ENCODE data around the gene MACROD2. TPM values are rescaled to one million over a fixed set of nuclear protein-coding genes. Genes with fewer than 3 reads are reported as not detected.

MACROD2 gene
- total RNA-seq, 2 donors from 2014 or later: 0.94 to 10.4 TPM

DNA sequence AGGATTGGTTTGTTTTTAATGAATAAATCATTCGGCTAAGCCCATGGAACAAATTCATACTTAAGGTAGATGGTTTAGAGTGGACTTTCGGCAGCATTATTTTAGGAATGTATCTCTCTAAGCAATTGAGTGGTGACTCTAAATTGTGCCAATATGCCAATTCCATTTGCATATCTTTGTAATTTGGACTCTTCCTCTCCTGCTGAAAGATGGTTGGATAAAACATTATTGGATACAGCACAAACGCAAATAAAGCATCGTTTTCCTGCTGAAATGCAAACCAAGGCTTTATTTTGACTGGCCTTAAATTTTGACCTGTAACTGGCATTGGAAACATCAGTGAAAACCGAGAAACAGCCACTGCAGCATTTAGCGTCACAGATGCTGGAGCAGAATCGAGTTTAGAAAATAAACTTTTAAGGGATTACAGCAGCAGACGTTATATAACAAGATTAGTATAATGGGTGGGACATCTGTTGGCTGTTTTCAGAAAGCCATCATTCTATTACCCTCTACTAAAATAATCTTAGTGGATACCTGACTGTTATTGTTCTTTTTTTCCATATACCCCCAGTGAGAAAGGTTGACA lies 1852.0 kb downstream of the MACROD2 start:
- TF ChIP-seq CTCF (IDR thresholded peaks at IDR 0.05): no peak
- no peaks in the 10 kb centered on the region for H3K27me3 ChIP-seq
- H3K36me3 ChIP-seq: no peaks in the 10 kb centered on the region
- H3K4me3 ChIP-seq: no peak overlapping the region
- no peak for DNase-seq (ENCODE audit: low spot score)
- peaks cover 0 to 8% of the 10 kb centered on the region in 2 donors for H3K9me3 ChIP-seq
- no peak overlapping the region for H3K27ac ChIP-seq
- H3K4me1 ChIP-seq: no peaks in the 10 kb centered on the region

GRCh38 chr20:15848126-15848525 lies 1852.8 kb downstream of the MACROD2 start:
- Histone ChIP-seq H3K27me3 (no peaks in the 10 kb centered on the region), H3K4me3 (no peak overlapping the region), H3K9me3 (peaks cover 0 to 8% of the 10 kb centered on the region in 2 donors), H3K27ac (no peak overlapping the region), H3K36me3 (no peaks in the 10 kb centered on the region), H3K4me1 (no peaks in the 10 kb centered on the region)
- no peak for DNase-seq (ENCODE audit: low spot score)
- TF ChIP-seq CTCF (IDR thresholded peaks at IDR 0.05): no peak

DNA sequence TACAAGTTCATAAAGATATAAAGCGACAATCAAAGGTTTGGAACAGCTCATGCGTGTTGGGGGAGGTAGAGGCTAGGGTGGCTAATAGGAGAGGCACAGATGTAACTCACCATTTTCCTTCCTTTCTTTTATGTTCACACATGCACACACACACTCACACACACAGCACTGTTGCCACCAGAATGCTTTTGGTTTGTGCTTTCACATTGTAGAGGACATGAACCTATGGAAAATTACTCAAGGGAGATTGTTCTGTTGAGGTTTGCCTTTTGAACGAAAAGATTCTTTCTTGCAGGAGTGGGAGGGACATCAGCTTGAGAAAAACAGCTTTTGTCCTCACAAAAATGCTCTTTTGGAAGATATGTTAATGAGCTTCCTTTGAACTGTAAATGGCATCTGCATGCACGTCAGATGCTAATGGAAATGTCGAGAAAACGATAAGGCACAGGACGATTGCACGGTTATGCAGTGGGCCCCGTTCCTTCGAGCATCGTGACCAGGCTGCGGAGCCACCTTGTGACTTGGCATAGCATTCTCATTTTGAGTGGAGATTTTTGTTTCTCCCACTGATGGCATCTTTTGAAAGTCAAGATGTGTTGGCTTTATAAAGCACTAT lies 1853.8 kb downstream of the MACROD2 start:
- DNase-seq (ENCODE audit: low spot score): no peak

DNA sequence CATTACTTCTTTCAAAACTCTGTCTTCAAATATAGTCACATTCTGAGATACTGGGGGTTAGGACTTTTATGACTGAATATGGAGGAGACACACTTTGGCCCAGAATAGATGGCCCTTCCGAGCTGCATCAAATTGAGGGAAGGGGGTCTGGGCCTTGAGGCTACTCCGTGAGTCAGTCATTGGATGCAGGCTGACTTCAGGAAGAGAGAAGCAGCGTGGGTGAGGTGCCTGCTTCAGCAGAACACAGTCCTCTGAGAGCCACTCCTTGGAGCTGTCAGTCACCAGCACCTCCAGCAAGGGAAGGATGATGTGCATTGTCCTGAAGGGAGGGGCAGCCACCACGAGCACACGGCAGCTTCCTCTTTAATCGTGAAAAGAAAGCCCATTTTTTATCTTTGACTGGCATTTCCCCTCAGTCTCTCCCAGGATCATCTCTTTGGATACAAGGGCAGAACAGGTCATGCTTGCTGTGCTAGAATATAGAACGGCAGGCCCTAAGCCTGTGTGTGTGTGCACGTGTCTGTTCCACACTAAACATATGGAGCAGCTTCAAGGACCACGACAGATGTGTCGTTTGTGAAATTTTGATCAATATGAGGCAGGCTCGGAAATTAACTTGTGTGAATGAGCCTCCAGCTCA lies 1856.4 kb downstream of the MACROD2 start:
- H3K4me3 ChIP-seq: no peak overlapping the region
- no peak for DNase-seq (ENCODE audit: low spot score)
- no peak overlapping the region for H3K27ac ChIP-seq
- H3K9me3 ChIP-seq: peaks cover 0 to 8% of the 10 kb centered on the region in 2 donors
- H3K27me3 ChIP-seq: no peaks in the 10 kb centered on the region
- no peak for TF ChIP-seq CTCF (IDR thresholded peaks at IDR 0.05)
- H3K4me1 ChIP-seq: no peaks in the 10 kb centered on the region
- H3K36me3 ChIP-seq: no peaks in the 10 kb centered on the region

More for the DNA sequence above, 1853.8 kb downstream of the MACROD2 start:
- no peaks in the 10 kb centered on the region for H3K4me1 ChIP-seq
- peaks cover 0 to 8% of the 10 kb centered on the region in 2 donors for H3K9me3 ChIP-seq
- no peak overlapping the region for H3K4me3 ChIP-seq
- H3K27ac ChIP-seq: no peak overlapping the region
- no peaks in the 10 kb centered on the region for H3K36me3 ChIP-seq
- TF ChIP-seq CTCF (IDR thresholded peaks at IDR 0.05): no peak
- H3K27me3 ChIP-seq: no peaks in the 10 kb centered on the region

DNA sequence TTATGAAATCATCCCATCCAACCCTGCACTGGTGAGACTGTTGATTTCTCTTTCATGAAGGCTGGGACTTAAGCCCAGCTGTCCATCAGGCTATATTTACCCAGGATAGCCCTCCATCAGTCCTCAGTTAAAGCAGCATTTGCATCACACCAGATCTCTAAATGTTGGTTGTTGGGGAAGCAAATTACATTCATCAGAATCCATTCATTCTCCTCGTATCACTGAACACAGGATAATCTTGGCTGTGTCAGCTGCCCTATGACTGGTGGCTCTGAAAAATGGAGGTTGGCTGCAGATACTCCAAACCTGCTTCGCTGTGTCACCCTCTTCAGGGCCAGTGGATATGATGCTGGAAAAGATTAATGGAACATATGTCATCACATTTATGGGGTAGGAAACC lies 1859.6 kb downstream of the MACROD2 start:
- DNase-seq (ENCODE audit: low spot score): no peak

More for the DNA sequence above, 1859.6 kb downstream of the MACROD2 start:
- H3K4me1 ChIP-seq: no peaks in the 10 kb centered on the region
- no peaks in the 10 kb centered on the region for H3K36me3 ChIP-seq
- H3K9me3 ChIP-seq: peaks cover 0 to 8% of the 10 kb centered on the region in 2 donors
- H3K27me3 ChIP-seq: no peaks in the 10 kb centered on the region
- H3K4me3 ChIP-seq: no peak overlapping the region
- TF ChIP-seq CTCF (IDR thresholded peaks at IDR 0.05): no peak
- H3K27ac ChIP-seq: no peak overlapping the region

Measured in right atrium auricular region (tissue), 2 donors.